HG03432 (cell line): ENCODE measurements around the gene CRLF1.
A peak's percentile ranks its signal among the peaks of the same experiment; 100 is the strongest.

Experiments used
- ATAC-seq: cut with Tn5 transposase; IDR thresholded peaks from one replicate; pipeline ENCODE4 v1.9.1; 2021; ENCODE audit warnings: mild to moderate bottlenecking, moderate library complexity; ENCODE audit not compliant: unreplicated experiment

Gene CRLF1

GRCh38 chr19:18636969-18637629, 30.5 kb upstream of the CRLF1 start, which contains the start of gene KLHL26:
KLHL26 (plus strand) TSS chr19:18637028; CDS start chr19:18637055, 27 bp downstream.
- ATAC-seq, result no peak

- peak; percentile 85 for ATAC-seq
Measured at GRCh38 chr19:18636183-18636968, 29.8 kb upstream of the CRLF1 start.

GRCh38 chr19:18635831-18636182, 29.2 kb upstream of the CRLF1 start:
- no peak for ATAC-seq

- ATAC-seq, result no peak
Measured at GRCh38 chr19:18634612-18635297, 28.2 kb upstream of the CRLF1 start.

- no peak for ATAC-seq
Measured at GRCh38 chr19:18633321-18633720, 26.7 kb upstream of the CRLF1 start.

GRCh38 chr19:18629166-18630088, 22.8 kb upstream of the CRLF1 start:
- ATAC-seq, result no peak

- ATAC-seq, result no peak
Measured at GRCh38 chr19:18626906-18627305, 20.3 kb upstream of the CRLF1 start.

GRCh38 chr19:18620902-18621301, 14.3 kb upstream of the CRLF1 start:
- ATAC-seq, result no peak

- no peak for ATAC-seq
Measured at GRCh38 chr19:18620311-18620710, 13.7 kb upstream of the CRLF1 start.

- ATAC-seq, result no peak
Measured at GRCh38 chr19:18618236-18618635, 11.6 kb upstream of the CRLF1 start.

GRCh38 chr19:18617562-18617961, 11.0 kb upstream of the CRLF1 start:
- no peak for ATAC-seq

- no peak for ATAC-seq
Measured at GRCh38 chr19:18616023-18616422, 9.4 kb upstream of the CRLF1 start.

GRCh38 chr19:18613589-18614234, 7.1 kb upstream of the CRLF1 start:
- ATAC-seq, result no peak

- no peak for ATAC-seq
Measured at GRCh38 chr19:18612772-18613588, 6.4 kb upstream of the CRLF1 start, which contains the start of gene TMEM59L. TMEM59L (plus strand) TSS chr19:18612870; CDS start chr19:18612959, 89 bp downstream.

- no peak for ATAC-seq
Measured at GRCh38 chr19:18612051-18612771, 5.6 kb upstream of the CRLF1 start.

GRCh38 chr19:18611327-18612050, 4.9 kb upstream of the CRLF1 start:
- ATAC-seq, result no peak

- ATAC-seq, result no peak
Measured at GRCh38 chr19:18610556-18611326, 4.1 kb upstream of the CRLF1 start.
